Erythroblast (primary cell): ENCODE results near the gene MCM9.

ENCODE experiments used
- GATA1 ChIP-seq: IDR thresholded peaks from 2 replicates; pipeline ENCODE4 v1.6.1; 2011; ENCODE audit warnings: low read depth, mild to moderate bottlenecking, control low read depth, low read length, moderate library complexity
- POLR2A ChIP-seq: IDR thresholded peaks from 2 replicates; pipeline ENCODE4 v1.6.1; 2011; ENCODE audit warnings: mild to moderate bottlenecking, low read length

DNA sequence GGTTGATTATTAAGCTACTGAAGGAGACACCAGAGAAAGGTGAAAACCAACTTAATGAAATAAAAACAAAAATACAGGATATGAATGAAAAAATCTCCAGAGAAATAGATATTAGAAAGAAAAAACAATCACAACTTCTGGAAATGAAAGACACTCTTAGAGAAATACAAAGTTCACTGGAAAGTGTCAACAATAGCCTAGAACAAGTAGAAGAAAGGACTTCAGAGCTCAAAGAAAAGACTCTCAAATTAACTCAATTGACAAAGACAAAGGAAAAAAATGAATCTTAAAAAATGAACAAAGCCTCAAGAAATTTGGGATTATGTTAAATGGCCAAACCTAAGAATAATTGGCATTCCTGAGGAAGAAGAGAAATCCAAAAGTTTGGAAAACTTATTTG is 10.3 kb upstream of the MCM9 start:
- no peak for TF ChIP-seq POLR2A
- no peak for TF ChIP-seq GATA1
